HG03469 (cell line): ENCODE data around the gene ASS1.

ENCODE experiments used
- ATAC-seq: cut with Tn5 transposase; IDR thresholded peaks from one replicate; pipeline ENCODE4 v1.9.1; 2021; ENCODE audit warnings: mild to moderate bottlenecking, moderate library complexity, moderate number of reproducible peaks; ENCODE audit not compliant: unreplicated experiment

Gene ASS1

GRCh38 chr9:130418776-130419175, 26.0 kb upstream of the ASS1 start:
- no peak for ATAC-seq

DNA sequence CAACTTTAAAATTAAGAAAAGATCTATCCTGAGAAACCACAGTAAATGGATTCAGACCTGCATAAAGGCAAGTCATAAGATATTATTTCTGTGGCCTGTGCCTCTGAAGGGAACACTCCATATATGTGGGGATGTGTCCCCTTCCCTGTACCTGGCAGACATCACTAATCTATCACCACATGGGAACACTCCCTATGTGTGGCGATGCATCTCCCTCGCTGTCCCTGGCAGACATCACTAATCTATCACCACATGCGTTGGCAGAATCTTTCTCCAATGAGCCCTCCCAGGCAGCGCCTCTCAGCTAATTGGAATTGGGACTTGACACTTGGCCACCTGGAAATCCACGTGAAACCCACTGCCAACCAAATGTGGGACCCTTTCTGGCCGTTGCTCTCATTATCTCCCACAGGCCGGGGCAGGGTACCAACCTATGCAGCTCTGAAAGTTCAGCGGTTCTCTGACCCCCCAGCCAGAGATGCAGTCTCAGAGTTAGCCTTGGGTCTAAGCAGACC, 25.2 kb upstream of the ASS1 start:
- no peak for ATAC-seq

DNA sequence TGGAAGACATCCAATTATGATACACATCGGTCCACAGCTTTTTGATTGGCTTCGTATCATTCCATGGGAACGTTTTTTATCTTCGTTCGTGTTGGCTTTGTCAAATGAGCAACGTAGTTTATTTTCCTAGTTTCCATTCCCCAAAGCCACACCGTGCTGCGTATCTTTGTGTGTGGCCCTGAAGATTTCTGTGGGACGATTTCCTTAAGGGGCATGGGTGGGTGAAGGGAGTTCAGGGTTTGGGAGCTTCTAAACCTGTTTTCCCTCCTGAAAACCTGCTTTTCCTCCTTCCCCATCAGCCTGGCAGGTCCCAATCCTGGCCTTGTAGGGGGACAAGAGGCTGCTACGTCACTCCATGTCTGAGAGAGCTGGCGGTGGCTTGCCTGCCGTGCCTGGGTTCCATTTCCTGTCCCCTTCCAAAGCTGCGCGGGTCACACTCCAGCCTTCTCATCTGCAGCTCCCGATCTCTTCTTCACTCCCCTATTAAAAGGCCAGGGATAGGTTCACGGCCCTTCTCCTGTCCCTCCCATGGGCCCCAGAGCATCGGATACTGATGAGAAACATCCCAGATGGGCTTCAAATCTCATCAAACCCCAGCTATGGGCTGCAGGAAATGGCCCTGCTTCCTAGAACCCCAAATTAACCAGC, 23.5 kb upstream of the ASS1 start:
- ATAC-seq, result no peak

- no peak for ATAC-seq
These were observed 22.9 kb upstream of the ASS1 start for GRCh38 chr9:130421802-130422276.

- no peak for ATAC-seq
These were observed 22.2 kb upstream of the ASS1 start for GRCh38 chr9:130422546-130422945.

GRCh38 chr9:130423272-130423671, 21.5 kb upstream of the ASS1 start:
- no peak for ATAC-seq

DNA sequence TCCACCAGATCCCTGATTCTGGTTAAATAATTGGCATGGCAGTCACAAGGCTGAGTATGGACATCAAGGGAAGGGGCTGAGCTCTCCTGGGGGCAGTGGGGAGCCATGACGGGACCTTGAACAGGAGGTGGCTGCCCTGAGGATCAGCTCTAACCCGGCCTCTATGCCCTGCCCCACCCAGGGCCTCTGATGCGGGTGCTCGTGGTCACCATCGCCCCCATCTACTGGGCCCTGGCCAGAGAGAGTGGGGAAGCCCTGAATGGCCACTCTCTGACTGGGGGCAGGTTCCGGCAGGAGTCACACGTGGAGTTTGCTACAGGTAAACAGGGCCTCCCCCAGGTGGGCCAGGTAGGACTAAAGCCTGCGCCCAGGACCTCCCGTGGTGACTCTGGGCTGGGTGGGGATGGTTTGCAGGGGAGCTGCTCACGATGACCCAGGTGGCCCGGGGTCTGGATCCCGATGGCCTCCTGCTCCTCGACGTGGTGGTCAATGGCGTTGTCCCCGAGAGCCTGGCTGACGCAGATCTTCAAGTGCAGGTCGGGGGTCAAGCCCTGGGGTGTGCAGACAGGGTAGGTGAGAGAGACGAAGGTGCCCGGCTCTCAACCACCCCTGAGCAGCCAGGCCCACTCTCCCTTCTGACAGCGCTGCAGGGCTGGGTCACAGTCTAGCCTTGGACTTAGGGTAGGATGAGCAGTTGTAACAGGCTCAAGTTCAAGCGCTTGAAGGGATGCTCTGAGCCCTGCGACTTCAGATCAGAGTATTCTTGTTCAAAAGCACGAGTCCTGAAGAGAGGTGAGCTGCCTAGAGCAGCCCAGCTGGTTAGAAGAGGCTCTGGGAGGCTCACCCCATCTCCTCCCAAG, 19.9 kb upstream of the ASS1 start:
- ATAC-seq, result no peak

GRCh38 chr9:130425741-130426466, 18.9 kb upstream of the ASS1 start:
- no peak for ATAC-seq

DNA sequence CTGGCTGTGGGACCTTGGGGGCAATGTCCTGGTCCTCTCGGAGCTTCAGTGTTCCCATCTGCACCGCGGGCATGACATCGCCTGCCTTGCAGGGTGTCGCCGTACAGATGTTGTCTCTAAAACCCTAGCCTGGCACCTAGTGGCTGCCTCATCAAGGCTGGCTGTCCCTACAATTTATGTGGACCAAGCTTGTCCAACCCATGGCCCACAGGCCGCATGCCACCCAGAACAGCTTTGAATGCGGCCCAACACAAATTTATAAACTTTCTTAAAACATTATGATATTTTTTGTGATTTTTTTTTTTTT, 18.3 kb upstream of the ASS1 start:
- ATAC-seq, result no peak

DNA sequence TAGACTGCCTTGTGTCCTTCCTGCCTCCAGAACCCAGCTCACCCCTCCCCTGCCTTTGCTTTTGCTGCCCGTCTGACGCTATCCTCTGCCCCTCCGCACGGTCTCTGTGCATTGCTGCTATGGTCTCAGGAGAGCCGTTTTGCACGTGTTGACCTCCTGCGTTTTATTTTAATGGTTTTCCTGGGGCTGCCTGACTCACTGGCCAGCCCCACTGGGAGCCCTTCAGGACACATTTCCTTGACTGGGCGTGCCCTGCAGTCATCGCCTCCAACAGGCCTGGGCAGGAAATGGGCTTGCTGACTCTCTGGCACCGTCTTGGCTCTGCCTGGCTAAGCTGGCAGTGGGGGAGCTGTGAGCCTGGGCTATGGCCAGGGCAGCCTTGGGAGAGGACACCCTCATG, 17.9 kb upstream of the ASS1 start:
- ATAC-seq, result no peak

- ATAC-seq, result no peak
These were observed 17.4 kb upstream of the ASS1 start for GRCh38 chr9:130427326-130427725.

DNA sequence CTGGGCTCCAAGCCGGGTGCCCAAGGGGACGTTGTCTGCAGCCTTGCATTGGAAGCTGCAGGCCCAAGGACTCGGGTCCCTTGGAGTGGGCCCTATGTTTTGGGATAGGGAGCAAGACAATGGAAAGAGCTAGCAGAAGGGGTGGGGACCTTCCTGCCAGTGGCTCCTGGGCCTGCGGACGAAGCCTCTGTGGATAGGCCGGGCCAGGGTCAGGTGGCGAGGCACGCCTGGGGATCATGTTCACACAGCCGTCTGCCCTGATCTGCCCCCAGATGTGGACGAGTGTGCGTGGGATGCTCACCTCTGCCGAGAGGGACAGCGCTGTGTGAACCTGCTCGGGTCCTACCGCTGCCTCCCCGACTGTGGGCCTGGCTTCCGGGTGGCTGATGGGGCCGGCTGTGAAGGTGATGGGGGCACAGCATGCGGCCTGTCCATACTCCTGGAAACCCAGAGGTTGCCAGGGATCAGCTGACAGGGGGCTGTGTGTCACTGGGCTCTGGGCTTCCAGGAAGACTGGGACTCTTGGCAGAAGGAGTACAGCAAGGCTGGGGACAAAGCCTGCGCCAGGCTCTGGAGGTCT, 16.6 kb upstream of the ASS1 start:
- no peak for ATAC-seq

DNA sequence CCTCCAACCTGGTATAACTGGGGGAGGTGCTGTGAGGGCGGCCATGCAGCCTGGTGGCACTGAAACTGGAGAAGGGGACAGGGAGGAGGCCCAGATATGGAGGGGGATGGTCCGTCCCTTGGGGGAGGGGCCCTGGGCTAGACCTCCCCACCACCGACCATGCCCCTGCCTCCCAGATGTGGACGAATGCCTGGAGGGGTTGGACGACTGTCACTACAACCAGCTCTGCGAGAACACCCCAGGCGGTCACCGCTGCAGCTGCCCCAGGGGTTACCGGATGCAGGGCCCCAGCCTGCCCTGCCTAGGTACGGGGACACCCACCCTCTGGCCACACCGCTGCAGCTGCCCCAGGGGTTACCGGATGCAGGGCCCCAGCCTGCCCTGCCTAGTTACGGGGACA, 15.4 kb upstream of the ASS1 start:
- no peak for ATAC-seq

- no peak for ATAC-seq
These were observed 14.9 kb upstream of the ASS1 start for GRCh38 chr9:130429831-130430230.

- ATAC-seq, result no peak
These were observed 14.5 kb upstream of the ASS1 start for GRCh38 chr9:130430232-130430631.

- ATAC-seq, result no peak
These were observed 13.8 kb upstream of the ASS1 start for GRCh38 chr9:130430734-130431535.

DNA sequence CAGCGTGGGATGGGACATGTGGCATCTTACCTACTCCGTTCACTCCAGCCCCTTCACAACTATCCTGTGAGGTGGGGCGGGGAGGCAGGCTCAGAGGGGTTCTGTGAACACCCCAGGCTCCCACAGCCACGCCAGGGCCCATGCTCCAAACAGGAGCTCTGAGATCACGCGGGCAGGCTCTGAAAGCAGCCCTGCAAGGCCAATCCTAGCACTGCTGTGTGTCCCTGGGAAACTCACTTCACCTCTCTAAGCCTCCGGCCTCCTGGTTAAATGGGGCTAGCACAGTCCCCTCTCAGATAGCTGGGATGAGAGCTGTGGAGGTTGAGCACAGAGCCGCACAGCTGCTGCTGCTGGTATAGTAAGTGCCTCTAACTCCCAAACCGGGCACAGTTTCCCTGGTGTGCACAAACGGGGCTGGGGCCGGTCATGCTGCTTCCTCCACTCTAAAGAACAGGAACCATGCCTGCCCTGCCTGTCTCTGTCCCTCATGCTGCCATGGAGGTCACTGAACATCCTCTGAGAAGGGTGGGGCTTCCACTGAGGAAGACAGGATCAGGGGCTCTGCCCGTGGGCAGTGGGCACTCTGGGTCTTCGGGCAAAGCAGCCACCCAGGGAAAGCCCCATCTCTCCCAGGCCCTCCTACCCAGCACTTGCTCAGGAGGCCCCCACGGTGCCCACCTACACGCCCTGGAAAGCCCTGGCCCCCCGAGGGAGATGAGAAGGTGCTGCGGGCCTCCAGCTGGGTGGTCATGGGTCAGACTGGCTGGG, 13.0 kb upstream of the ASS1 start:
- no peak for ATAC-seq

DNA sequence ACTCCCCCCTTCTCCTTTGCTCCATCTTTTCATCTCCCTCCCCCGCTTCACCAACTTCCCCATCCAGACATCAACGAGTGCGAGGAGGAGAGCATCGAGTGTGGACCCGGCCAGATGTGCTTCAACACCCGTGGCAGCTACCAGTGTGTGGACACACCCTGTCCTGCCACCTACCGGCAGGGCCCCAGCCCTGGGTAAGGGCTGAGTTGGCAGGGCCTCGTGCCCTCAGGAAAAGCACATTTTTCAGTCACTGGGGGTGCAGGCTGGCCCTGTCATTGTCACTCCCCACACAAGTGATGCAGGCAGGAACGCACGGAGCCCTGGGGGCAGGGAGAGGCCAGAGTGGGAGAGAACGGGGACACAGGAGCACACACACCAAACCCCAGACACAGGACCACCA, 12.4 kb upstream of the ASS1 start:
- ATAC-seq, result no peak

DNA sequence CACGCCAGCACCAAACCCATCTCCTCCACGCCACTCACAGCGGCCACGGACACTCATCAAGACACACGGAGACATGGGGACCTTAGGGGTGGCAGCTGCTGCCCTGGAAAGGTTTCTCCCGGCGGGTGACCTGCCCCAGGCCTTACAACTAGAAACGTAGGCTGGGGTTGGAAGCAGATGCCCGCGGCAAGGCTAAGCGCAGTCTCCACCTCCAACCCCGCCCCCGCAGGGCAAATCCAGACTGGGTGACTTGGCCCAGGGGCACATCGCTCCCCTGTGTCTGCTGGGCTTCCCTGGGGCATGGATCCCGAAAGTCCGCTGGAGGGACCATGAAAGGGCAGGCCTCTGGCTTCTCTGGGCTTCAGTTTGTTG, 12.0 kb upstream of the ASS1 start:
- ATAC-seq, result no peak
